Measurements from ENCODE around the gene TNFAIP8L3.

GRCh38 chr15:51049081-51049480, 45.6 kb downstream of the TNFAIP8L3 start:
- TF ChIP-seq EZH2 (IDR thresholded peaks at IDR 0.05), result no peak
- TF ChIP-seq POLR2AphosphoS5 (IDR thresholded peaks at IDR 0.05; ENCODE audit: borderline replicate concordance, low read depth, low read length), result no peak
- no peak for TF ChIP-seq FOXP2 (optimal IDR thresholded peaks at IDR 0.05; ENCODE audit: control extremely low read depth, extremely low read length, insufficient read depth)

Measured in SK-N-MC (cell line).